Measurements from ENCODE around the gene SOX11.

DNA sequence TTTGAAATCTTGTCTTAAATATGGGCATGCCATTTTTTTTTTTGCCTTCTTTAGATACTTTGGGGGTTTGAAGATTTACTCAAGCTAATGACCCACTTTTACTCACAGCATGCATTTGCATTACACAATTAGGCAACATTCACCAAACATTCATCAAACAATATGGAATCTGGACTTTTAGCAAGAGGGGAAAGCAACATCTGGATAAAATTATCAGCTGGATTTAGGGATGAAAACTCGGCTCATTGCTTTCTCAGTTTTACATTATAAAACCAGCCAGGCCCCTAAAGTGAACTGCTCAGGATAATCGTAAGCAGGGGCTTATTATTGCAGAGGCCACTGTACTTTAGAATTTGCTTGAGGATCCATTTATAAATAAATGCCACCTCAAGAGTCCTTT lies 44.7 kb downstream of the SOX11 start:
- TF ChIP-seq GATA2 (IDR thresholded peaks at IDR 0.05; ENCODE audit: low read depth, low read length) (no peak), GATA3 (IDR thresholded peaks at IDR 0.05; ENCODE audit: low read depth, low read length) (no peak)
